ENCODE measurements around the gene SLC7A7.
A peak's percentile ranks its signal among the peaks of the same experiment; 100 is the strongest.
"Not testable (repeated sequence)": the region's sequence is repeated elsewhere in the genome, so short reads cannot be mapped to it uniquely, and the experiment has no call there.

Gene SLC7A7

GRCh38 chr14:22836301-22837113, 21.3 kb upstream of the SLC7A7 start, which contains the start of gene MMP14:
Gene MMP14, plus strand, starts transcription at chr14:22836585. Its CDS starts 233 bp downstream, at chr14:22836818.
- H3K4me1 ChIP-seq = peaks cover 13% of the 10 kb centered on the region
- no peaks in the 10 kb centered on the region for H3K36me3 ChIP-seq (ENCODE audit: control insufficient read depth, insufficient read depth, low read length)
- H3K4me3 ChIP-seq (ENCODE audit: low read depth, low read length) = peak within 1 kb of the TSS; percentile 87
- H3K4me2 ChIP-seq (ENCODE audit: low read length) = peak within 1 kb of the TSS; percentile 93
- no peaks in the 10 kb centered on the region for H3K9me3 ChIP-seq (ENCODE audit: control insufficient read depth, low read length)
- peaks cover 15% of the 10 kb centered on the region for H3K79me2 ChIP-seq
- peak; percentile 60 for TF ChIP-seq CTCF (IDR thresholded peaks at IDR 0.05)
- H3K27me3 ChIP-seq (ENCODE audit: control insufficient read depth, insufficient read depth, low read length) = no peaks in the 10 kb centered on the region
- peak within 1 kb of the TSS; percentile 93 for H3K9ac ChIP-seq
- peak within 1 kb of the TSS; percentile 77 for H3K27ac ChIP-seq
- H2AFZ ChIP-seq = peak within 1 kb of the TSS; percentile 80

GRCh38 chr14:22835505-22835904, 20.3 kb upstream of the SLC7A7 start:
- H2AFZ ChIP-seq = no peak overlapping the region
- TF ChIP-seq CTCF (IDR thresholded peaks at IDR 0.05) = no peak
- H3K27ac ChIP-seq = peak overlapping the region; percentile 77
- no peak overlapping the region for H3K9ac ChIP-seq
- peaks cover 13% of the 10 kb centered on the region for H3K4me1 ChIP-seq
- H3K79me2 ChIP-seq = peaks cover 12% of the 10 kb centered on the region
- no peaks in the 10 kb centered on the region for H3K36me3 ChIP-seq (ENCODE audit: control insufficient read depth, insufficient read depth, low read length)
- H3K27me3 ChIP-seq (ENCODE audit: control insufficient read depth, insufficient read depth, low read length) = no peaks in the 10 kb centered on the region
- H3K4me2 ChIP-seq (ENCODE audit: low read length) = peak overlapping the region; percentile 93
- no peaks in the 10 kb centered on the region for H3K9me3 ChIP-seq (ENCODE audit: control insufficient read depth, low read length)
- H3K4me3 ChIP-seq (ENCODE audit: low read depth, low read length) = no peak overlapping the region

GRCh38 chr14:22830443-22831010, 15.3 kb upstream of the SLC7A7 start:
- Histone ChIP-seq H3K4me2 (ENCODE audit: low read length) (peak overlapping the region; percentile 77), H3K9me3 (ENCODE audit: control insufficient read depth, low read length) (no peaks in the 10 kb centered on the region), H2AFZ (peak overlapping the region; percentile 93), H3K4me3 (ENCODE audit: low read depth, low read length) (peak overlapping the region; percentile 89), H3K27ac (peak overlapping the region; percentile 93), H3K79me2 (peaks cover 2% of the 10 kb centered on the region), H3K27me3 (ENCODE audit: control insufficient read depth, insufficient read depth, low read length) (no peaks in the 10 kb centered on the region), H3K36me3 (ENCODE audit: control insufficient read depth, insufficient read depth, low read length) (no peaks in the 10 kb centered on the region), H3K4me1 (no peaks in the 10 kb centered on the region), H3K9ac (no peak overlapping the region)
- no peak for TF ChIP-seq CTCF (IDR thresholded peaks at IDR 0.05)

- no peaks in the 10 kb centered on the region for H3K9me3 ChIP-seq (ENCODE audit: control insufficient read depth, low read length)
Observed at GRCh38 chr14:22829661-22830442, 14.6 kb upstream of the SLC7A7 start, which contains the start of gene MRPL52. Gene MRPL52, plus strand, starts transcription at chr14:22829887. Its CDS starts 26 bp downstream, at chr14:22829913.

GRCh38 chr14:22829076-22829660, 13.9 kb upstream of the SLC7A7 start:
- not testable (repeated sequence) for H3K4me1 ChIP-seq

More at GRCh38 chr14:22829661-22830442, 14.6 kb upstream of the SLC7A7 start, which contains the start of gene MRPL52:
- peak within 1 kb of the TSS; percentile 93 for H2AFZ ChIP-seq
- peak within 1 kb of the TSS; percentile 89 for H3K4me3 ChIP-seq (ENCODE audit: low read depth, low read length)
- H3K36me3 ChIP-seq (ENCODE audit: control insufficient read depth, insufficient read depth, low read length) = no peaks in the 10 kb centered on the region
- H3K79me2 ChIP-seq = peaks cover 2% of the 10 kb centered on the region
- no peaks in the 10 kb centered on the region for H3K27me3 ChIP-seq (ENCODE audit: control insufficient read depth, insufficient read depth, low read length)
- H3K4me1 ChIP-seq = no peaks in the 10 kb centered on the region
- H3K9ac ChIP-seq = peak within 1 kb of the TSS; percentile 44
- peak within 1 kb of the TSS; percentile 93 for H3K27ac ChIP-seq
- peak within 1 kb of the TSS; percentile 77 for H3K4me2 ChIP-seq (ENCODE audit: low read length)
- no peak for TF ChIP-seq CTCF (IDR thresholded peaks at IDR 0.05)

More at GRCh38 chr14:22829076-22829660, 13.9 kb upstream of the SLC7A7 start:
- not testable (repeated sequence) for H3K27me3 ChIP-seq (ENCODE audit: control insufficient read depth, insufficient read depth, low read length); H3K9ac ChIP-seq; H3K36me3 ChIP-seq (ENCODE audit: control insufficient read depth, insufficient read depth, low read length); H3K79me2 ChIP-seq; H3K9me3 ChIP-seq (ENCODE audit: control insufficient read depth, low read length)
- Histone ChIP-seq H3K27ac (peak overlapping the region; percentile 93), H2AFZ (peak overlapping the region; percentile 93), H3K4me3 (ENCODE audit: low read depth, low read length) (peak overlapping the region; percentile 89), H3K4me2 (ENCODE audit: low read length) (peak overlapping the region; percentile 77)

Measured in parathyroid adenoma (tissue), 2 donors.